Endothelial cell of umbilical vein (primary cell): ENCODE measurements around the gene CNPY1. TPM values are rescaled to one million over a fixed set of nuclear protein-coding genes. Genes with fewer than 3 reads are reported as not detected.

ENCODE experiments used
- BruUV-seq: library from RNA; stranded (reverse); fragments of 400-500 nt; replicated peaks from 2 replicates; lab custom pipeline; 2021; lab: Mats Ljungman, UMichigan
- CTCF ChIA-PET: fragments of 300-600, 350-600 bp; sonication (Branson Sonifier 250); formaldehyde crosslinking; loops from one replicate; lab custom pipeline; 2021; ENCODE audit warnings: antibody characterized with exemption, inconsistent platforms; lab: Charles Lee
- POLR2A ChIA-PET: fragments of 300-600, 350-600 bp; sonication (Branson Sonifier 250); formaldehyde crosslinking; loops from one replicate; lab custom pipeline; 2021; ENCODE audit warnings: antibody characterized with exemption, inconsistent platforms; lab: Charles Lee
- DNase-seq: peaks from one replicate; pipeline ENCODE4 v3.0.0-alpha.2; 2011; ENCODE audit warnings: low read depth, low spot score
- FAIRE-seq: peaks from 2 replicates; lab custom pipeline; 2011; peaks lifted over from hg19 to GRCh38; lab: Jason Lieb, UNC
- H2AFZ ChIP-seq: 2 replicates; pipeline ENCODE4 v1.6.0; 2012; ENCODE audit warnings: low read depth, low read length, control low read depth, inconsistent platforms
- H3K27ac ChIP-seq: 2 replicates; pipeline ENCODE4 v1.5.1; 2011; ENCODE audit warnings: low read depth, mild to moderate bottlenecking, control low read depth, low read length, moderate library complexity; ENCODE audit not compliant: insufficient read depth
- H3K27me3 ChIP-seq, 2 experiments: 2 replicates each; pipeline versions ENCODE4 v1.6.0 to v1.6.1; 2011; ENCODE audit warnings: low read length in 2 of 2, mixed read lengths in 1 of 2; ENCODE audit not compliant: control insufficient read depth in 2 of 2, insufficient read depth in 2 of 2
- H3K36me3 ChIP-seq, 2 experiments: 2 replicates in 1 of 2; 3 replicates in 1 of 2; pipeline ENCODE4 v1.5.1; 2011; ENCODE audit warnings: low read length in 2 of 2, mild to moderate bottlenecking in 1 of 2, moderate library complexity in 1 of 2; ENCODE audit not compliant: control insufficient read depth in 2 of 2, insufficient read depth in 2 of 2; ENCODE audit errors: extremely low read depth in 1 of 2
- H3K4me1 ChIP-seq: 3 replicates; pipeline ENCODE4 v1.5.1; 2011; ENCODE audit warnings: mild to moderate bottlenecking, low read length; ENCODE audit not compliant: control insufficient read depth, insufficient read depth; ENCODE audit errors: extremely low read depth
- H3K4me2 ChIP-seq: 2 replicates; pipeline ENCODE4 v1.6.1; 2011; ENCODE audit warnings: low read length, control low read depth, mixed read lengths; ENCODE audit not compliant: insufficient read depth
- H3K4me3 ChIP-seq, 3 experiments: fragments of 200-600 bp in 1 of 3; sonication (generic), shearing (Covaris generic) in 1 of 3; replicated peaks in 1 of 3; 2 replicates each; pipeline ENCODE4 v1.5.1; 2011 to 2016; ENCODE audit warnings: control low read depth in 3 of 3, low read length in 3 of 3, mild to moderate bottlenecking in 2 of 3, inconsistent platforms in 1 of 3, low read depth in 1 of 3, moderate library complexity in 1 of 3; ENCODE audit not compliant: insufficient read depth in 1 of 3
- H3K79me2 ChIP-seq: 2 replicates; pipeline ENCODE4 v1.6.0; 2012; ENCODE audit warnings: low read length, inconsistent platforms; ENCODE audit not compliant: control insufficient read depth, insufficient read depth
- H3K9ac ChIP-seq: replicated peaks from 2 replicates; pipeline ENCODE3; 2011; ENCODE audit warnings: low read length, control low read depth; ENCODE audit not compliant: insufficient read depth; ENCODE audit errors: extremely low read depth
- H3K9me1 ChIP-seq: replicated peaks from 3 replicates; pipeline ENCODE4 v1.6.0; 2011; ENCODE audit warnings: mild to moderate bottlenecking, low read length; ENCODE audit not compliant: control insufficient read depth, insufficient read depth; ENCODE audit errors: extremely low read depth
- H3K9me3 ChIP-seq: replicated peaks from 2 replicates; pipeline ENCODE4 v1.5.1; 2012; ENCODE audit warnings: low read length, inconsistent platforms; ENCODE audit not compliant: control insufficient read depth, insufficient read depth
- H4K20me1 ChIP-seq: replicated peaks from 2 replicates; pipeline ENCODE3; 2011; ENCODE audit warnings: mild to moderate bottlenecking, low read length; ENCODE audit not compliant: control insufficient read depth, insufficient read depth; ENCODE audit errors: extremely low read depth
- CTCF ChIP-seq, 2 donors: IDR thresholded peaks; 1 replicate in 1 of 2; 2 replicates in 1 of 2; pipeline ENCODE4 v1.5.1; 2011; ENCODE audit warnings: low read length in 2 of 2, mild to moderate bottlenecking in 2 of 2, moderate library complexity in 2 of 2, control low read depth in 1 of 2, inconsistent platforms in 1 of 2, low read depth in 1 of 2; ENCODE audit not compliant: insufficient read depth in 1 of 2; ENCODE audit errors: extremely low read depth in 1 of 2
- EZH2 ChIP-seq: IDR thresholded peaks from 2 replicates; pipeline ENCODE4 v1.6.1; 2012; ENCODE audit warnings: borderline replicate concordance, low read depth, mild to moderate bottlenecking, moderate library complexity, low read length, inconsistent platforms; ENCODE audit not compliant: severe bottlenecking
- FOS ChIP-seq: IDR thresholded peaks from 2 replicates; pipeline ENCODE4 v1.6.1; 2011; ENCODE audit warnings: mild to moderate bottlenecking, low read length, moderate library complexity, borderline replicate concordance; ENCODE audit not compliant: insufficient read depth
- GATA2 ChIP-seq: IDR thresholded peaks from 2 replicates; pipeline ENCODE4 v1.7.0; 2011; ENCODE audit warnings: low read depth, mild to moderate bottlenecking, moderate library complexity, mixed read lengths, low read length; ENCODE audit not compliant: insufficient read length, insufficient read depth
- JUN ChIP-seq: IDR thresholded peaks from 2 replicates; pipeline ENCODE4 v1.6.1; 2011; ENCODE audit warnings: borderline replicate concordance, low read depth; ENCODE audit not compliant: insufficient read length, insufficient read depth
- MYC ChIP-seq: IDR thresholded peaks from one replicate; pipeline ENCODE4 v1.6.1; 2011; ENCODE audit warnings: mild to moderate bottlenecking, low read depth, low read length
- POLR2A ChIP-seq: IDR thresholded peaks from 2 replicates; pipeline ENCODE4 v1.6.1; 2012; ENCODE audit warnings: low read depth, mild to moderate bottlenecking, control low read depth, low read length
- POLR2AphosphoS5 ChIP-seq: IDR thresholded peaks from 2 replicates; pipeline ENCODE4 v1.6.1; 2012; ENCODE audit warnings: low read depth, mild to moderate bottlenecking, control low read depth, low read length, moderate library complexity; ENCODE audit not compliant: insufficient read depth
- dilution Hi-C: fragments of 300-500 bp; cut with MboI; formaldehyde crosslinking; loops from one replicate; pipeline ENCODE4 v1.15.0; 2019; ENCODE audit warnings: low sequenced_read_pairs; ENCODE audit not compliant: extremely low pct_ligation_motif_present
- intact Hi-C: fragments of 100-400 bp; cut with micrococcal nuclease; formaldehyde crosslinking; loops from one replicate; pipeline ENCODE4 v1.10.0; 2022
- polyA plus RNA-seq, 4 experiments: library from polyadenylated mRNA; depleted of rRNA in 3 of 4; stranded (reverse) in 3 of 4; unstranded in 1 of 4; fragments of >200 nt; gene quantifications; 2 replicates each; pipeline versions ENCODE4 v1.2.1 to v1.2.3, GENCODE V29; 2011 to 2012; ENCODE audit warnings: missing spikeins in 1 of 4
- total RNA-seq: library from RNA; stranded (reverse); gene quantifications from 2 replicates; pipeline ENCODE4 v1.2.3, GENCODE V29; 2021
- TF ChIP-seq, protein P1 (sequence below): IDR thresholded peaks from 2 replicates; pipeline ENCODE4 v1.6.1; 2011; ENCODE audit not compliant: insufficient read depth, insufficient read length

Gene CNPY1
- total and polyA plus RNA-seq, 2 donors (not counting 3 experiments of a cell fraction or from before 2014, with no cell fraction given): not detected

DNA sequence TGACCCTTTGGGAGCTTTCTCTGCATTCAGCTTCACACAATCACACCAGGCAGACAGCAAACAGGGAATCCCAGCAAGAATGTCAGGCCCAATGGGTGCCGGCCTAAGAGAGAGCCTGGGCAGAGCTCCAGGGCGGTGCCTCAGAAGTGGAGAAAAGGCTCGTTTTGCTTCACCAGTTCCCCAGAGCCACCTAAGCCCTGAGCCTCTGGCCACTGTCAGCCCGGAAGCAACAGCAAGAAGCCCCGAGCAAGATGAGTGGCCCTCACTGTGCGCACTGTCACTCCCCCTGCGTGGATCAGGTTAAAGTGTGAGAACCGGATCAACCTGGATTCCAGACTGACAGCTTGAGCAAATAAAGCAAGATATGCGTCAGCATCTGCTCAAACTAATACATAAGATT is 14.7 kb downstream of the CNPY1 start:
- H3K27me3 ChIP-seq: peaks cover 28 to 31% of the 10 kb centered on the region in 2 experiments
- BruUV-seq: no TSS peak
- CTCF ChIA-PET: interaction anchor here (1.6 kb wide), 1 partner anchor 151 kb away, joined by 5 read pairs; no protein-coding TSS in a partner anchor

More for the DNA sequence above, 14.7 kb downstream of the CNPY1 start:
- Histone ChIP-seq H3K4me3 (no peak overlapping the region), H2AFZ (no peak overlapping the region), H3K79me2 (no peaks in the 10 kb centered on the region), H4K20me1 (no peaks in the 10 kb centered on the region), H3K27ac (no peak overlapping the region), H3K9me3 (no peaks in the 10 kb centered on the region), H3K4me1 (no peaks in the 10 kb centered on the region), H3K9me1 (no peaks in the 10 kb centered on the region), H3K9ac (no peak overlapping the region), H3K36me3 (no peaks in the 10 kb centered on the region), H3K4me2 (no peak overlapping the region)
- POLR2A ChIA-PET: no interaction called here
- TF ChIP-seq GATA2 (no peak), POLR2A (no peak), FOS (no peak), POLR2AphosphoS5 (no peak), CTCF (IDR thresholded peaks at IDR 0.05; ENCODE audit: extremely low read depth in 1 of 2, insufficient read depth in 1 of 2, low read depth in 1 of 2, low read length in 2 of 2) (no peak), MYC (no peak), EZH2 (no peak), JUN (no peak)
- TF ChIP-seq, protein P1, sequence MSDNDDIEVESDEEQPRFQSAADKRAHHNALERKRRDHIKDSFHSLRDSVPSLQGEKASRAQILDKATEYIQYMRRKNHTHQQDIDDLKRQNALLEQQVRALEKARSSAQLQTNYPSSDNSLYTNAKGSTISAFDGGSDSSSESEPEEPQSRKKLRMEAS: no peak
- DNase-seq (no peak), FAIRE-seq (no peak)
- dilution Hi-C loops: no loop called here
- intact Hi-C loops: loop anchor here (5.0 kb wide), 4 partner anchors 74 to 619 kb away; partner anchors contain the start of gene EN2
